ENCODE results near the gene ANTKMT. TPM values are rescaled to one million over a fixed set of nuclear protein-coding genes. Genes with fewer than 3 reads are reported as not detected.
"Not testable (repeated sequence)": the region's sequence is repeated elsewhere in the genome, so short reads cannot be mapped to it uniquely, and the experiment has no call there.

The ANTKMT gene
- total and polyA plus RNA-seq, 2 donors from 2014 or later: 44.1 to 70.4 TPM

DNA sequence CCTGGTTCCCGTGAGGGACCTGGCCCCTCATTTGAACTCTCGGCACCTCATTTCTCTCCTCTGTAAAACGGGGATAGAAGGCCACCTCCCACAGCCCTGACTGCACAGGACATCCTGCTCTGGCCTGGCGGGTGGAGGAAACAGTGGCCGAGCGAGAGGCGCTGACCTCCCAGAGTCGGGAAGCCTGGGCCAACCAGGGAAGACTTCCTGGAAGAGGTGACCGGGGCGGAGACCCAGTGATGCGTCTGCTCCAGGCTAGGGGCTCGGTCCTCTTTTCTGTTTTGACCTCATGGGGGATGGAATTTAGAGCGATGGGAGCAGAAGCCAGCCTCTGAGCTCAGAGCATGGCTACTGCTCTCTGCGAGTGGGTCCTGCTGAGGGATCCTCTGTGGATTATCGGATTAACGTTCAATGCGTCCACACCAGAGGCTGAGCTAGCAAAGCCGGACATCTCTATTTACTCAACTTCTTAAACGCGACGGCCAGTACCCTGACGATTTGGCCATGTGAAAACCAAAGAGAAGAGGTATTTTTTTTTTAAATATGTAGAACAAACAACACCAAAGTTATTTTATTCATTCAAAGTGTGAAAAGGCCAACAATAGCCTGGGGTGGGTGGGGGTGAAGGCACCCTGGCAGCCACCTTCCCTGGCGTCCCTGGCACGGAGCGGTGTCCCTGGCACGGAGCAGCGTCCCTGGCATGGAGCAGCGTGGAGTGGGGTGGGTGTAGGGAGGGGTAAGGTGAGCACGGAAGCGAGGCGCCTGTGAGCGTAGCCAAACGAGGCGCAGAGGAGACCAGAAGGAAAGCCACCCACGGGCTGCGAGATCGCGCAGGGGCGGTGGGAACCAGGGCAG lies 30.4 kb downstream of the ANTKMT start:
- Histone ChIP-seq H3K4me3 (ENCODE audit: low read length in 3 of 3) (no peak overlapping the region), H3K36me3 (ENCODE audit: control insufficient read depth in 2 of 3, insufficient read depth in 3 of 3, low read length in 3 of 3) (no peaks in the 10 kb centered on the region), H3K9me3 (ENCODE audit: control insufficient read depth in 2 of 3, insufficient read depth in 1 of 3, low read length in 3 of 3) (no peaks in the 10 kb centered on the region), H3K9ac (ENCODE audit: low read length in 3 of 3) (no peak overlapping the region), H3K4me1 (ENCODE audit: control insufficient read depth in 2 of 3, insufficient read depth in 2 of 3, low read depth in 1 of 3, low read length in 3 of 3) (no peaks in the 10 kb centered on the region), H3K27me3 (ENCODE audit: control insufficient read depth, insufficient read depth, low read length) (no peaks in the 10 kb centered on the region), H3K27ac (ENCODE audit: low read depth in 2 of 2, low read length in 2 of 2) (no peak overlapping the region)
- DNase-seq (peak in 1 of 5 donors; percentile 38), FAIRE-seq (no peak)
- intact Hi-C loops (cut with DNase I): no loop called here
- TF ChIP-seq, protein P1, sequence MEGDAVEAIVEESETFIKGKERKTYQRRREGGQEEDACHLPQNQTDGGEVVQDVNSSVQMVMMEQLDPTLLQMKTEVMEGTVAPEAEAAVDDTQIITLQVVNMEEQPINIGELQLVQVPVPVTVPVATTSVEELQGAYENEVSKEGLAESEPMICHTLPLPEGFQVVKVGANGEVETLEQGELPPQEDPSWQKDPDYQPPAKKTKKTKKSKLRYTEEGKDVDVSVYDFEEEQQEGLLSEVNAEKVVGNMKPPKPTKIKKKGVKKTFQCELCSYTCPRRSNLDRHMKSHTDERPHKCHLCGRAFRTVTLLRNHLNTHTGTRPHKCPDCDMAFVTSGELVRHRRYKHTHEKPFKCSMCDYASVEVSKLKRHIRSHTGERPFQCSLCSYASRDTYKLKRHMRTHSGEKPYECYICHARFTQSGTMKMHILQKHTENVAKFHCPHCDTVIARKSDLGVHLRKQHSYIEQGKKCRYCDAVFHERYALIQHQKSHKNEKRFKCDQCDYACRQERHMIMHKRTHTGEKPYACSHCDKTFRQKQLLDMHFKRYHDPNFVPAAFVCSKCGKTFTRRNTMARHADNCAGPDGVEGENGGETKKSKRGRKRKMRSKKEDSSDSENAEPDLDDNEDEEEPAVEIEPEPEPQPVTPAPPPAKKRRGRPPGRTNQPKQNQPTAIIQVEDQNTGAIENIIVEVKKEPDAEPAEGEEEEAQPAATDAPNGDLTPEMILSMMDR (IDR thresholded peaks at IDR 0.05; ENCODE audit: borderline replicate concordance, extremely low read depth, insufficient read depth): no peak

DNA sequence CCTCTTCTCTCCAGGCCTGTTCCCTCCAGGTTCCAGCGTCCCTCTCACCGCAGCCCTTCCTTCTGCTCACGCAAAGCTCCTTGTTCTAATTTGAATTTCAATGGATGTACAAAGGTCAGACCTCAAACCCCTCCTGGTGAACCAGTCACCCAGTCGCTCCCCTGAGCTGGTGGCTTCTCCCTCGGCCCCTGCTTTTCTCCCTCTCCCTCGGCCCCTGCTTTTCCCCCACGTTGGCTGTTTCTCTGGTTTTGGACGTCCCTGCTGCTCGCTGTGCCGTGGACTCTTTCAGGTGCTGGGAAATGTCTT lies 31.0 kb downstream of the ANTKMT start:
- H3K36me3 ChIP-seq (ENCODE audit: control insufficient read depth in 2 of 3, insufficient read depth in 3 of 3, low read length in 3 of 3): no peaks in the 10 kb centered on the region
- FAIRE-seq: no peak
- TF ChIP-seq, protein P1 (IDR thresholded peaks at IDR 0.05; ENCODE audit: borderline replicate concordance, extremely low read depth, insufficient read depth): no peak
- no peaks in the 10 kb centered on the region for H3K9me3 ChIP-seq (ENCODE audit: control insufficient read depth in 2 of 3, insufficient read depth in 1 of 3, low read length in 3 of 3)
- intact Hi-C loops (cut with DNase I): no loop called here
- no peaks in the 10 kb centered on the region for H3K27me3 ChIP-seq (ENCODE audit: control insufficient read depth, insufficient read depth, low read length)
- H3K27ac ChIP-seq (ENCODE audit: low read depth in 2 of 2, low read length in 2 of 2): no peak overlapping the region
- no peak overlapping the region for H3K4me3 ChIP-seq (ENCODE audit: low read length in 3 of 3)
- H3K4me1 ChIP-seq (ENCODE audit: control insufficient read depth in 2 of 3, insufficient read depth in 2 of 3, low read depth in 1 of 3, low read length in 3 of 3): no peaks in the 10 kb centered on the region
- no peak for DNase-seq
- H3K9ac ChIP-seq (ENCODE audit: low read length in 3 of 3): no peak overlapping the region

DNA sequence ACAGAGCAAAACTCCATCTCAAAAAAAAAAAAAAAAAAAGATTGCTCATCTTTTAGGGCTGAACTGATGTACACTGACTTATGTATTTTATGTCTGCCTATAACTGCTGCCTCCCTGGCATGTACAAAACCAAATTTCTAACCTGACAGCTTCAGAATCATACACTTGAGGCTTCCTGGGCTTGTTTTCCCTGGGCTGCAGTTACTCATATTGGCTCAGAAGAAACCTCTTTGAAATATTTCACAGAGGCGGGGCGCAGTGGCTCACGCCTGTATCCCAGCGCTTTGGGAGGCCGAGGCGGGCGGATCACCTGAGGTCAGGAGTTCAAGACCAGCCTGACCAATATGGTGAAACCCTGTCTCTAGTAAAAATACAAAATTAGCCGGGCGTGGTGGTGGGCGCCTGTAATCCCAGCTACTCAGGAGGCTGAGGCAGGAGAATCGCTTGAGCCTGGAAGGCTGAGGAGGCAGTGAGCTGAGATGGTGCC lies 33.2 kb downstream of the ANTKMT start:
- H3K4me1 ChIP-seq (ENCODE audit: control insufficient read depth in 2 of 3, insufficient read depth in 2 of 3, low read depth in 1 of 3, low read length in 3 of 3); H3K9me3 ChIP-seq (ENCODE audit: control insufficient read depth in 2 of 3, insufficient read depth in 1 of 3, low read length in 3 of 3); FAIRE-seq; H3K4me3 ChIP-seq (ENCODE audit: low read length in 3 of 3); H3K36me3 ChIP-seq (ENCODE audit: control insufficient read depth in 2 of 3, insufficient read depth in 3 of 3, low read length in 3 of 3); DNase-seq; intact Hi-C loops (cut with DNase I); H3K27me3 ChIP-seq (ENCODE audit: control insufficient read depth, insufficient read depth, low read length); H3K9ac ChIP-seq (ENCODE audit: low read length in 3 of 3); H3K27ac ChIP-seq (ENCODE audit: low read depth in 2 of 2, low read length in 2 of 2): not testable (repeated sequence)

DNA sequence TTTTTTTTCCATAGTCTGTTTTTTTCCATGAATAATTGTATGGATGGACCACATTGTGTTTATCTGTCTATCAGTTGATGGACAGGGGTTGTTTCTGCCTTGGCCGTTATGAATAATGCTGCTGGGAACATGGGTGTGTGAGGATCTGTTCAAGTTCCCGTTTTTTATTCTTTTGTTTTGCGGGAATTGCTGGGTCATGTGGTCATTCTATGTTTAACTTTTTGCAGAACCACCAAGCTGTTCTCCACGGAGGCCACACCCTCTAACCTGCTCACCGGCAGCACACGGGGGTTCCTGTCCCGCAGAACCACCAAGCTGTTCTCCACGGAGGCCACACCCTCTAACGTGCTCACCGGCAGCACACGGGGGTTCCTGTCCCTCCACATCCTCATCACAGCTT lies 33.7 kb downstream of the ANTKMT start:
- FAIRE-seq (no peak), DNase-seq (no peak)
- TF ChIP-seq, protein P1 (IDR thresholded peaks at IDR 0.05; ENCODE audit: borderline replicate concordance, extremely low read depth, insufficient read depth): no peak
- Histone ChIP-seq H3K27ac (ENCODE audit: low read depth in 2 of 2, low read length in 2 of 2) (no peak overlapping the region), H3K4me3 (ENCODE audit: low read length in 3 of 3) (no peak overlapping the region), H3K9ac (ENCODE audit: low read length in 3 of 3) (no peak overlapping the region), H3K4me1 (ENCODE audit: control insufficient read depth in 2 of 3, insufficient read depth in 2 of 3, low read depth in 1 of 3, low read length in 3 of 3) (no peaks in the 10 kb centered on the region), H3K36me3 (ENCODE audit: control insufficient read depth in 2 of 3, insufficient read depth in 3 of 3, low read length in 3 of 3) (no peaks in the 10 kb centered on the region), H3K9me3 (ENCODE audit: control insufficient read depth in 2 of 3, insufficient read depth in 1 of 3, low read length in 3 of 3) (no peaks in the 10 kb centered on the region), H3K27me3 (ENCODE audit: control insufficient read depth, insufficient read depth, low read length) (no peaks in the 10 kb centered on the region)
- intact Hi-C loops (cut with DNase I): no loop called here

Data from kidney (tissue), 14 donors.